GM19238 (cell line): ENCODE results near the gene KBTBD13.
A peak's percentile ranks its signal among the peaks of the same experiment; 100 is the strongest.

Experiments used
- DNase-seq: peaks from one replicate; pipeline ENCODE4 v3.0.0; 2011; ENCODE audit warnings: low spot score; ENCODE audit not compliant: insufficient read length

KBTBD13 gene

GRCh38 chr15:65051266-65051665 lies 25.3 kb upstream of the KBTBD13 start:
- DNase-seq: no peak

- DNase-seq: no peak
Measured at GRCh38 chr15:65052956-65053355, 23.6 kb upstream of the KBTBD13 start.

- DNase-seq: peak; percentile 68
Measured at GRCh38 chr15:65054333-65055200, 22.0 kb upstream of the KBTBD13 start.

DNA sequence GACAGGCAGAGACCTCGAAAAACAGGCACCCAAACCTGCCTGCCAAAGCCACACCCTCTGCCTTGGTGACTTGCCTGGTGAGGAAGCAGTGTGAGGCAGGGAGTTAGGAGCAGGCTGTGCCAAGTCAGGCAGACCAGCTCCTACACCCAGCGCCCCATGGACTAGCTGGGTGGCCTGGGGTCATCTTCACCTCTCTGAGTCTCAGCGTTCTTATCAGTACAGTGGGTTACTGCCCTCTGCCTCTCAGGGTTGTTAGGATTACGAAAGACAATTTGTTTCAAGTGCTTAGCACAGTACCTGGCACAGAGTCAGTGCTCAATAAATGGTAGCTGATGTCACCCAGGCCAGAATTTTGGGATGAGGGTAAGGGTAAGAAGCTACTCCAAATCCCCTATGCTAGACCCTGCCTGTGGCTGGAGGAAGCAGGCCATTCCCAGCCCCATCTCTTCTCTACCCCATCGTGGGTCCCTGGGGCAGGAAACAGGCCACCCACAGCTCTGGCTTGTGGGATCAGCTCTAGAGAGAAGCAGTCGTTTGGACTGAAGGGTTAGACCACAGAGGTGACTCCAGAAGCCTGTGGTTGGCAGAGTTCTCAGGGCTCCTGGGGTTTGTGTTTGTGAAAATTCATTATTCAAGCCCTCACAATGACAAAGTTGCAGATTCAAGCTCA lies 21.2 kb upstream of the KBTBD13 start:
- no peak for DNase-seq

GRCh38 chr15:65056106-65056505 lies 20.4 kb upstream of the KBTBD13 start:
- no peak for DNase-seq

GRCh38 chr15:65056868-65057548 lies 19.5 kb upstream of the KBTBD13 start:
- no peak for DNase-seq

DNA sequence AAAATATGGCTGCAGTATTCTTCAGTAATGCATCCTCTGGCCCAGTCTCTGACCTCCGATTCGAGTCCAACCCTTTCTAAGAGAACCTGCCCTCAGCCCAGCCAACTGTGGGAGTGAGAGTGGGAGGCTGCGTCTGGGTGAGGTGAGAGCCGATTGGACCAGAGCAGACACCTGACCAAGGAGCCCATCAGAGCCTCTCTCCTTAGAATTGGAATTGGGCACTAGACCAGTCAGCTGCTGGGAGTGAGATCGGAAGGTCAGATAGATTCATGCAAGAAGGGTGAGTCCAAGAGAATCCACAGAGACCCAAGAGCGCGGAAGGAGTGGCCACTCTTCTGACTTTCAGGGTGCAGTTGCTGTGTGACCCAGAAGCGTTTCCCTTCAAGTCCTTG lies 19.0 kb upstream of the KBTBD13 start:
- no peak for DNase-seq

GRCh38 chr15:65058394-65059368 lies 17.9 kb upstream of the KBTBD13 start:
- DNase-seq: no peak

DNA sequence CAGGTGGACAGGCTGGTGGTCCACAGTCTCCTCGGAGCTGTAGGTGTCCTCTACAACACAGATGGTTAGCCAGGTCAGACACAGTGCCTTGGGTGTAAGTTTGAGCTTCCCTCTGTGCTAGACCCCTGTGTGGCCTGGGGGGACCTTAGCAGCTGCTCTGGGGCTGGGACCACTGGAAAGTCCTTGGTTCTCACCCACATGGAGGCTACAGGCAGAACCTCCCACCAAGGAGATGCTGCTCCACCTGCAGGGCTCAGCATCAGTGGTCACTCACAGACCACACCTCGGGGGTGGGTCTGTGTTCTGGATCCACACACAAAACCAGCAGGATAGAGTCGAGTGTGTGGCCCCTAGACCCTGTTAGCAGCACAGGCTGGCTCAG lies 17.2 kb upstream of the KBTBD13 start:
- no peak for DNase-seq

GRCh38 chr15:65059931-65060596 lies 16.5 kb upstream of the KBTBD13 start:
- no peak for DNase-seq

- no peak for DNase-seq
Measured at GRCh38 chr15:65060641-65061397, 15.7 kb upstream of the KBTBD13 start.

DNA sequence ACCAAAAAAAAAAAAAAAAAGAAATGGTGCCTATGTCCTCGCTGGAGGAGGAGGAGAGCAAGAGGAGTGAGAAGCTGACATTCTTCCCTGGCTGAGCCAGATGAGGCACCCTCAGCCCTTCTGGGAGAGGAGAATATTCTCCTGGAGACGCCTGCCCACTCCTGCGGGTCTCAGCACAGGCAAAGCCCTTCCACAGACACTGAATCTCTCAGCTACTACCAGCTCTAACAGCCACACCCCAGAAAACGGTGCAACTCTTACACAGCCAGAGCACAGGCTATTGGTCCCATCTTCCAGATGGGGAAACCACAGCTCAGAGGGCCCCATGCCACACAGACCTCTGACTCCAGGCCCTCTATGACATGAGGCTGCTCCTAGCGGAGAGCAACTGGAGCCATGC lies 14.5 kb upstream of the KBTBD13 start:
- no peak for DNase-seq

DNA sequence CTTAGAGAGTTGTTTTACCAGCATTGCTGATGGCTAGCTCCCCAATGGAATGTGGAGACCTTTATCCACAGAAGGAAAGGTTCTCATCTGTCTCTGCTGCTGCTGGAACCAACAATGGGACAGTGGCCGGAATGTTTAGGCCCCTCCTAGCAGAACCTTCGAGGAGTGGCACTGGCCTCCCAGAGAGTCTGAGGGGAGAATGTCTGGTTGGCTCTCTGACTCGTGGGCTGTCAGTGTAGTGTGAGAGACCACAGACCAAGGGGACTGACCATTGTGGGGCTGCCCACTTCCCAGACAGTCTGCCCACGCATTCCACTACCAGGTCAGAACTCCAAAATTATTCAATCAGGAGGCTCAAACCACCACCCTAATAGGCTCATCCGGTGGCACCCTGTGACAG lies 13.8 kb upstream of the KBTBD13 start:
- no peak for DNase-seq

DNA sequence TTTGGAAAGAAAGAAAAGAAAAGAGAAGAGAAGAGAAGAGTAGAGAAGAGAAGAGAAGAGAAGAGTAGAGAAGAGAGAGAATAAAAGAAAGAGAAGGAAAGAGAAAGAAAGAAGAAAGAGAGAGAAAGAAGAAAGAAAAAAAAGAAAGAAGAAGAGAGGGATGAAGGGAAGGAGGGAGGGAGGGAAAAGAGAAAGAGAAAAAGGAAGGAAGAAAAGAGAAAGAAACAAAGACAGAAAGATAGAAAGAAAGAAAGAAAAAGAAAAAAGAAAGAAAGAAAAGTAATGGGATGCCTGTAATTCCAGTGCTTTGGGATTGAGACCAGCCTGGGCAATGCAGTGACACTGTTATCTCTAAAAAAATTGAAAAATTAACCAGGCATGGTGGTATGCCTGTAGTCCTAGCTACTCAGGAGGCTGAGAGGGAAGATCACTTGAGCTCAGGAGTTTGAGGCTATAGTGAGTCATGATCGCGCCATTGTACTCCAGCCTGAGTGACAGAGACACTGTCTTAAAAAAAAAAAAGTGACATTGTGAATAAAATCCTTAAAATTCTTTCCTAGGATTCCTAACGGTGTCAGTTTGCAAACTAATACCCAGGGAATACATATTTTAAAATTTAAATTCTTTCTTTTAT lies 10.4 kb upstream of the KBTBD13 start:
- DNase-seq: no peak

- no peak for DNase-seq
Measured at GRCh38 chr15:65066635-65067316, 9.8 kb upstream of the KBTBD13 start.

DNA sequence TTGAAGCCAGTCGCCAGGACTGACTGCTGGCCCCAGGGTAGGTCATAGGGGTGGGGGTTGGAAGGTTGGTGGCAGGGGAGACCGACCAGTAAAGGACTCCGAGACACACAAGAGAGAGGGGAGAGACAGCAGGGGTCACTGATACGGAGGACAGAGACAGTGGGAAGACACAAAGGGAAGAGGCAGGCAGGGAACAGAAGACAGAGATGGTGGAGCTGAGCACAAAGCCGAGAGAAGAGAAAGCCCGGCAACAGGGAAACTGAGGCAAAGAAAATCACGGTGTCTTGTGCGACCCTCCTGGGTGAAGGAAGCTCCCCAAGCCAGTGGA lies 9.3 kb upstream of the KBTBD13 start:
- no peak for DNase-seq

DNA sequence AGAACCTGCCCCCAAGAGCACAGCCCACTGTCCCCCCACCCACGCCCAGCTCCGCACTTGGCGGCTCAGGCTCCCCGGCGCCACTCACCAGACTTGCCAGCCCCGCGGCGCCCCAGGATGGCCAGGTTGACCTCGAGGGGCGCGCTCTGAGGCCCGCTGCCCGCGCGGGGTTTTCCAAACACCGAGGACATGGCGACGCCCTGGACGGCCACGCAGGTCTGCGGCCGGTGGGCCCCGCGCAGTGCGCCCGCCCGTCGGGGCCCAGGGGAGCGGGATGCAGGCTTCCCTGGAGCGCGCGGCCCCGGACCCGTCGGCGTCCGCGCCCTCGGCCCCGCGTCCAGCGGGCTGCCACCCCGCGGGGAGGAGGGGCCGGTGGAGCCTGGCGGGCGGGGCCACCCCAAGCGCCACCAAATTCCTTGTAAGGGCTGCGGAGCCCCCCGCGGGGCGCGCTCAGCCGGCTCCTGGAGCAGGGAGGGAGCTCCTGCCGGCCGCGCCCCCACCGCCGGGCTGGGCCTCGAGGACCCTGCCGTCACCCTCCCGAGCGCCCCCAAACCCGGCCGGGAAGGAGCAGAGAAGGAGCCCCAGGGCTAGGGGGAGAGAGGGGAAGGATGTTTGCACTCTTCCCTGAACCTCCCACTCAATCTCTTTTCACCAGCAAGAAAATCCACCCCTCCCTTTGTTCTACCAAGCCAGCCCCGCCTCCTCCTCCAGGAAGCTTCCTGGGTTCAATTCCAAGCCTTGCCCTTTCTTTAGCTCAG lies 8.7 kb upstream of the KBTBD13 start, which contains the start of gene RASL12:
Gene RASL12, minus strand, starts transcription at position 347 of the 758 bp plus-strand sequence. Its CDS starts 156 bp downstream, at position 191.
- DNase-seq: no peak

DNA sequence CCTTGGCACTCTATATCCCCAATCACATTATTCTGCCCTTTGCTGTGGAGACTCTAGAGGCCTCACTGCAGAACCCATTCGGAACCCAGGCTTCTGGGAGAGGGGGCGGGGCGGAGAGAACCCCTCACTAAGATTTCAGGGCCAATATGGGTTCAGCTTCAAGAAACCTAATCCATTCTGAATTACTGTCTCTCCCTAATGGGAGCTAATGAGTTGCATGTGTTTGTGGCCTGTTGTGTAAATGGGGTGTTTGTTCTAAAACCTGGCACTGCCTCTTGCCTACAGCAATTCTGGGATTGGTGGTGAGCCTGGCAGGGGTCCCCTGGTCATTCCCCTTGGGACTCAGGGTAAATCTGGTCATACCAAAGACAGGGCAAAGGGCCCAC lies 8.2 kb upstream of the KBTBD13 start:
- no peak for DNase-seq
